WI38 (cell line): Measurements from ENCODE around the gene TSHZ2.

Experiments used
- H3K4me3 ChIP-seq: 2 replicates; pipeline ENCODE4 v1.5.1; 2011; ENCODE audit warnings: low read depth, mild to moderate bottlenecking, control low read depth, low read length
- TF ChIP-seq, protein P1 (sequence below): IDR thresholded peaks from 2 replicates; pipeline ENCODE4 v1.5.1; 2012; ENCODE audit warnings: low read depth, mild to moderate bottlenecking, control low read depth, low read length

Gene TSHZ2

GRCh38 chr20:53212018-53212417 lies 239.9 kb downstream of the TSHZ2 start:
- no peak overlapping the region for H3K4me3 ChIP-seq
- TF ChIP-seq, protein P1, sequence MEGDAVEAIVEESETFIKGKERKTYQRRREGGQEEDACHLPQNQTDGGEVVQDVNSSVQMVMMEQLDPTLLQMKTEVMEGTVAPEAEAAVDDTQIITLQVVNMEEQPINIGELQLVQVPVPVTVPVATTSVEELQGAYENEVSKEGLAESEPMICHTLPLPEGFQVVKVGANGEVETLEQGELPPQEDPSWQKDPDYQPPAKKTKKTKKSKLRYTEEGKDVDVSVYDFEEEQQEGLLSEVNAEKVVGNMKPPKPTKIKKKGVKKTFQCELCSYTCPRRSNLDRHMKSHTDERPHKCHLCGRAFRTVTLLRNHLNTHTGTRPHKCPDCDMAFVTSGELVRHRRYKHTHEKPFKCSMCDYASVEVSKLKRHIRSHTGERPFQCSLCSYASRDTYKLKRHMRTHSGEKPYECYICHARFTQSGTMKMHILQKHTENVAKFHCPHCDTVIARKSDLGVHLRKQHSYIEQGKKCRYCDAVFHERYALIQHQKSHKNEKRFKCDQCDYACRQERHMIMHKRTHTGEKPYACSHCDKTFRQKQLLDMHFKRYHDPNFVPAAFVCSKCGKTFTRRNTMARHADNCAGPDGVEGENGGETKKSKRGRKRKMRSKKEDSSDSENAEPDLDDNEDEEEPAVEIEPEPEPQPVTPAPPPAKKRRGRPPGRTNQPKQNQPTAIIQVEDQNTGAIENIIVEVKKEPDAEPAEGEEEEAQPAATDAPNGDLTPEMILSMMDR = no peak

GRCh38 chr20:53214392-53214791 lies 242.2 kb downstream of the TSHZ2 start:
- TF ChIP-seq, protein P1 = no peak
- H3K4me3 ChIP-seq = no peak overlapping the region

GRCh38 chr20:53215166-53215565 lies 243.0 kb downstream of the TSHZ2 start:
- no peak overlapping the region for H3K4me3 ChIP-seq
- TF ChIP-seq, protein P1 = no peak

DNA sequence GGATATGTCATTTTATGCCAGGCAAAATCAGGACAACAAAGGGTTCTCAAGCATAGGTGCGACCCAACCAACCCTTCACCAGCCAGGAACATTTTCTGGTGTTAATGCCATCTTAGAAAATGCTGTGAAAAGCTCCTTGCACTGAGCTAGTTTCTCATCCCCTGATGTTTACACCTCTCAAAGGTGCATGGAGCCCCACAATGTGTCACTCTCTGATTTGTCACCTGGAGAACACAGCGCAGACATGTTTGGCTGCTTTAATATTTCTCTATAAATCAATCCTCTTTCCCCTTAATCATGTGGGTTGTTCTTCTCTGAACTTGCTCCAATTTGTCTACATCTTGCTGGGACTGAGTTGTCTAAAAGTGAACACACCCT lies 244.3 kb downstream of the TSHZ2 start:
- TF ChIP-seq, protein P1 = no peak
- H3K4me3 ChIP-seq = no peak overlapping the region

- H3K4me3 ChIP-seq = no peak overlapping the region
- TF ChIP-seq, protein P1 = peak; percentile 68
Observed at GRCh38 chr20:53216856-53217576, 244.9 kb downstream of the TSHZ2 start.

GRCh38 chr20:53220482-53221307 lies 248.5 kb downstream of the TSHZ2 start:
- no peak overlapping the region for H3K4me3 ChIP-seq
- TF ChIP-seq, protein P1 = no peak

GRCh38 chr20:53221731-53222130 lies 249.6 kb downstream of the TSHZ2 start:
- TF ChIP-seq, protein P1 = no peak
- H3K4me3 ChIP-seq = no peak overlapping the region
